NCI-H2196 (cell line): ENCODE results near the gene DNAJB5.

ENCODE experiments used
- DNase-seq: peaks from one replicate; lab custom pipeline; 2025; ENCODE audit not compliant: unreplicated experiment; lab: John Stamatoyannopoulos, UW

Gene DNAJB5

DNA sequence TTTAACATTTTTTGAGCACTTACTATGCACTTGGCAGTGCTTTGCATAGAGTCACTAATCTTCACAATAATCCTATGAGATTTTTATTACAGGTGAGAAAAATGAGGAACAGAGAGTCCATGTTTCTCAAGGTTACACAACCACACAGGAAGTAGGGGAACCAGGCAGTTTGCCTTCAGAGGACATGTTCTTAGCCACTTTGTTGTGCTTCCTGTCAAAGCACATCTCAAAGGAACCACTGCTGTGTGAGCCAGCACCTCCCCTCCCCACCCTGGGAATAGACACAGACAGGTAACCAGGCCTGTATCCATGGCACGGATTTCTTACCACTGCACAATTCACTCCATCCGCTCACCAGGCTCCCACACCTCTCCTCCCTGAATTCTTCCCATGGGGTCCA is 6.3 kb upstream of the DNAJB5 start:
- no peak for DNase-seq

DNA sequence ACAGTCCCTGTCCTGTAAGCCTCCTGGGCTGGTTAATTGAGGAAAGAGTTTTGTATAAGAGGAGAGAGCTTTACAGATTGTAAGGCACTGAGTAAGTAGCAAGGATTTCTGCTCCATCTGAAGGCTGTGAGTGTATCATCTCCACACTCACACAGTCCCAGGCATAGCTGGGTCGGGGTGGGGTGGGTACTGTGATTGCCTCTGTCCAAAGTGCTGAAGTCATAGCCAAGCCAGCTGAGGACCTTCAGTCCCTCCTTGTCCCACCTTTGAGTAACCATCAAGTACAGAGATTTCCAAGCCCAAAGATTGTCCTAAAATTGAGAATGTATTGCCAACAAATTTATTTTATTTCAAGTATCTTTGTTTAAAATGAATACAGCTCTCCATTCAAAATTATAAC is 5.5 kb upstream of the DNAJB5 start:
- no peak for DNase-seq

DNA sequence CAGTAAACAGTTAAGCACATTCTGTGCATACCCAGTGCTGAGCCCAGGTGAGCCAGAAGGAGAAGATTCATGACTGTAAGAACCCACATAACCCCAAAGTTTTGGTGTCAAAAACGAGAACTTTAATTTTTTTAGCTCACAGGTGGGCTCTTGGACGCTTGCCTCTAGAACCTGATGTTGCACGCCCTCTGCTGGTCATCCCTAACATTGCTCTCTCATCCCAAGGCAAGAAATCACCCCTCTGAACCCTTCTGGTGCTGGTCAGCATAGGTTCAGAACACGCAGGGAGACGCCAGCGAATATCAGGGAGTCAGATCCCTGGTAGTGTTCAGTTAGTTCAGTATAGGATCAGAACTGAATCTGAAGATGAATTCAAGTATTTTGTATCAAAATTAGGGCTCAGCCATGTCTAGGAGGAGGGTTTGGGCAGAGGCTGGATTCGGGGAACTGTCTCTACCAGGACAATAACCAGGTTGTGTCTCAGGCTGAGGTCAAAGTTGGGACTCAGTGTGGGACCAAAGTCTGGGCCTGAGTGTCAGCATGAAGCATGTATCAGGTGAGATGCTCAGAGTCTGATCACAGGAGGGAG is 4.1 kb upstream of the DNAJB5 start:
- DNase-seq, result peak; percentile 63

DNA sequence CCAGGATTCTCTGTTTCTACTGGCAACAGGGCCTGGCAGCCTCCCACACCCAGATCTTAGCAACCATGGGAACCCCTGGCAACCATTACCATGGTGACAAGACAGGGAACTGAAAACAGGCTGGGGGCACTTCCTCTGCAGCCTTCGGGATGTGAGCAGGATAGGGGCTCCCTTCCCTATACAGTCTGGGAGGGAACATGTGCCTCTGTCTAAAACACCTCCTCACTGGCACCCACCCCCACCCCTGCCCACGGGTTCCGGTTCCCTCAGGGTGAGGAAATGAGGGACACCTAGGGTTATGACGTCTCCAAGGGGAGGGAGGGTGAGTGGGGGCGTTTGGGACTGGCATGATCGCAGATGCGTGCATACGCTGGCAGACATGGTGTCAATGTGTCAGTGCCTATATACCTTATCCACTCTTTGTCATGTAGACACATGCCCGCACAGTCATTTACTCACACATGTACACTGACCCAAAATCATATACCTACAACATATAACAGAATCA is 3.0 kb upstream of the DNAJB5 start:
- DNase-seq, result peak; percentile 44

DNA sequence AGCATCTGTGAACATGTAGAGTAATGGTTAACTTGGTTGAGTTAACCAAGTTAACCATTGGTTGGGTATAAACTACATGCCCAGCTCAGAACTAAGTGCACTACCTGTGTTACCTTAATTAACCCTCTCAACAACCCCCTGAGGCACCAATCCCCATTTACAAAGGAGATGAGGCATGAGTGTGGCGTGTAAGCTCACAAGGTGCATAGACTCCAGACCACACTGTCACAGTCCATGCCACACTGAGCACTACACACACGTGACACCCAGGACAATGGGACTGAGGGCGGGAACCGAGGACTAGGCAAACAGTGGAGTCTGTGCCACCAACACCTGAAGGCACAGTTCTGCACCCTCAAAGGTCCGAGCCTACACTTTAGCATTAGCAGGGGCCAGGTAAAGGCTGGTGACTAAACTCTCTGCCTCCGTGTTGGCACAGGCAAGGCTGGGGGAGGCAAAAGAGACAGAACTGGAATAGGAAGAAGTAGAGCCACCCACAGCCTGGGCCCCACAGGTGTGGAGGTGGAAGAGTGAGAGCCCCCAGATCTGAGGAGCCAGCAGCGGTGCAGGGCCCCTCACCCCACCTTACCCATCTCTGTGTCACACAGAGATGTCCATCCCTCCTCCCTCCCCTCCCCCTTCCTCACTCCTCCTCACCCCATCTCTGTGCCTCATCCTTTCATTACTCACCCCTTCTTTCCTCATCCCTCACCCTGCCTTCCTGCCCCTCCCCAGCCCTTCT is 2.2 kb upstream of the DNAJB5 start:
- no peak for DNase-seq

DNA sequence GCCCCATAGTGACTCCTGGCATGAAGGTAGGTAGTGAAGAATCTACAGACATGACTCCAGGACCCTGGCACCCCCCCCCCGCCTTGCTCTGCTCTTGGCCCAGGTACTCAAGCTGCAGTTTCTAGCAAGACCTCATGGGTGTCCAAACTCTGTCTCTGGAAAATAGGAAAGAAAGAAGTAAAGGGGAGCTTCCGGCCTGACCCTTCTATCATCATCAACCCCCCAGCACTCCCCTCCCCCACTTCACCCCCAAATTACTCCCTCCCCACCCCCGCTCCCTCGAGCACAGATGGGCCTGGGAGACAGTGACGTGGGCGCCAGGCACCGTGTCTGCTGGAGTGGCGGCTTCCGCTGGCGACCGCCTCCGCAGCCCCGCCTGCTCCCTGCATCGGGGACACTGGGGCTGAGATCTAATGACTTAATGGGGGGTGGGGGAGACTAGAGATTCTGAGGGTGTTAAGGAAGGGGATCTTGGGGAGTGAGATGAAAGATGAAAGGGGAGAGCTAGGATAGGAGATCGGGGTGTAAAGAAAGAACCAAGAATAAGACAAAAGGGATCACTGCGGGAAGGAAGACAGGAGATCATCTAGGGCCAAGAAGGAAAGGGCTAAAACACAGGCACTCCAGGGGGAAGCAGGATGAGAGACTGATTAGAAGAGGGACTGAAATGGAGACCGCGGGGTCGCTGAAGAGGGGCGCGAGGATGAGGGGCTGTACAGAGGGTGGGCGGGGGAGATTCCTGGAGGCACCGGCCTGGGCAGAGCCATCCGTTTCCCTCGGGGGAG is 1.1 kb upstream of the DNAJB5 start:
- DNase-seq, result no peak

DNA sequence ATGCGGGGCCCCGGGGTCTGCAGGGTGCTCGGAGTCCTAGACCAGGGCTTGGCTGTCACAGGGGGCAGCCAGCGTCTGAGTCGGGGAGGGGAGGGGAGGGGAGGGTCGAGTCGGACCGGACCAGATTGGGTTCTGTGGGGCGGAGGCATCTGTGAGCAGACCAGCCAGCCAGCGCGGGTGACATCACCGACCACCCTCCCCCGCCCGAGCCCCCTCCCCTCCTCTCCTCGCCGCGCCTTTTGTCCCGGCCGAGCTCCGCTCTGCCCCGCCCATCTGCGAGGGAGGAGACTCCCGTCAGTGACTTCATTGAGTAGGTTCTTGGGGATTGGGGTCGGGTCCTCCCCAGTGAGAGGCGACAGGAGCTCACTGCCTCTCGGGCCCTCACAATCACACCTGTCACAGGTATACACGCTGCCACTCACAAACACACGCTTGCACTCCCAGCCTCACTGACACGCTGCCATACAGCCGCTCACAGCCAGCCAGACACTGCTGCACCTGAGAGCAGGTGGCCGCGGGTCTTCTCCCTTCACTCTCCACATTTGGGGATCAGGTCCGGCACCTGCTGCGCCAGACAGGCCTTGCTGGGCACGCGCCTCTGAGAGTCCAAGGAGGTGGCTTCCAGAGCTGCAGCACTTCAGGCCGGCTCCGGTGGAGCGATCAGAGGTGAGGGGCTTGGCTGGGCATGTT is 546 bp downstream of the DNAJB5 start:
- DNase-seq, result peak; percentile 37

DNA sequence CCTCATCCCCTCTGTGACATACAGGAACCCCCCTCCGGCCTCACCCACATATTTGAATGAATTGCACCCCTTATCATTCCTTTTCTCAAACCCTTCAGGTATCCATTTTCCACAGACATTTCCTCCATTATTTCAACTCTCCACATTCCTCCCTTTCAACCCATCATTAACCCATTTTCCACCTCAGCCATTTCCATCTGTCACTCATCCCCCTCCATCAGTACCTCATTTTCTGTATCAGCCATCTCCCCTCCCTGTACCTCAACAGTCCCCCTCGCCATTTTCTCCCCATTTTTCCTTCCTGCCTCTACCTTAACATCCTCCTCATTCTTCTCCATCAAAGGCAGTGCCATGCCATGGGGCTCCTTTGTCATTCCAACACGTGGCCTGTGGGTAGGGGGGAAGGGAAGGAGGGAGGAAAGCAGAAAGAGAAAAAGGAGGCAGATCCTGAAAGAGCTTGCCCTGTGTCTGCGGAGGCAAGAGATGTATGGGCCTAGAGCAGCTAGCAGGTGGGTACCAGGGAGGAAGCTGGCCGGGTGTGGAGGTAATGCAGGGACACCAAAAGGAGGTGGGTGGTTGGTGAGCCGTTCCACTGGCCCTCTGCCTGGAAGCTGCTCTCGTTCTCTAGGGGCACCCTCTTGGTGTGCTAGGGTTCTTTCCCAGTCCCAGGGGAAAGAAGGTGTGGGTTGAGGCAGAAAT is 1.5 kb downstream of the DNAJB5 start:
- no peak for DNase-seq

DNA sequence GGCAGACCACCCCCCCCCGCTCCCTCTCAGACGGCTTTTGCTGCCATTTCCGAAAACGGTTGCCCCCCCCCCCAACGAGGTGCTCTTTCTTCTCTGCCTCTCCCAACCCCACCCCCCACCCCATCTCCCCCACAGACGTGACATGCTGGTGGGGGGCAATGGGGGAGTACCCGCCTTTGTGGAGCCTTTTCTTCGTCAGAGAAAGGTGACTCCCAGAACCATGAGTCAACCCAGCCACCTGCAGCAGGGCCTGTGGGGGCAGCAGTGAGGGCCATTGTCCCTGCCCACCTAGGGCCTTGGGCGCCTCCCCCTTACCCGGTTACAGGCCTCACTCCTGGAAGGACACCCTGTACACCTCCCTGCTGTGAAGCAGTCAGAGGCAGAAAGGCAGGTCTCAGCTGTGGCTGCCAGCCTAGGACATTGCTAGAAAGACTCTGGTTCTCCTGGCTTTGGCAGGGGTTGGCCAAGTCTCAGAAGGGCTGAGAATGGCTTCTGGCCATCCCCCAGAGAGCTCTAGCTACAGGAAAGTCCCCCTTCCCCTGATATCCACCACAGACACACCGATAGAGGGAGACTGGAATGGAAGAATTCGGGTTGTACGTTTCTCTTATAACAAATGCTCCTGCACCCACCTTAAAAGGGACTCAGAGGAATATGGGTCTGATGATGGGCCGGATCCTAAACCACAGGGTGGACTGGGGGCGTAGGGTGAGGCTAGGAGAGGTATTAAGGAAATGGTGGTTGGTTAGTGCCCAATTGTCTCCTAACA is 2.2 kb downstream of the DNAJB5 start:
- no peak for DNase-seq

DNA sequence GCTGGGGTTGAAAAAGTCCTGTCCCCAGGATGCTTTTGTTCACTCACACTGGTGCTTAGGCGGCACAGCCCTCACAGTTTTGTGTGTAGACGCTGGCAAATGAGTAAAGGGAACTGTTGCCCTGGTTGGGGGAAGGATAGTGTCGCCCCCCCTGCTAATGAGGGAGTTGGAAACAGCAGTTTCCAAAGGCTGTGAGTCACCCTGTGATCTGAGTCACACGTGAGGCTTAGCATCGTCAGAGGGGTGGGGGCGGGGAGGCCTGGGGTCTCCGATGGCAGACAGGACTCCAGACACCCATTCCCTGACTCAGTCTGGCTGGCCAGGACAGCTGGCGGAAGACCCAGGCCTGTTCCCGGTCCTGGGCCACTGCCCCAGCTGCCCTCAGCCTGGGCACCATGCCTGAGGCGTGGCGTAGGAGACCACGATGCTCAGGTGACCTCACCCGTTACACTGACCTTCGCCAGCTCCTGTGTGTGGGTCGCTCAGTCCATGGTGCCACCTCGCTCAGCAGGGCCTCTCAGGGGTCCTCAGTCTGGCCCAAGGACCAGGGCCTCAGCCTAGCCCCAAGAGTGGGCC is 2.9 kb downstream of the DNAJB5 start:
- no peak for DNase-seq

DNA sequence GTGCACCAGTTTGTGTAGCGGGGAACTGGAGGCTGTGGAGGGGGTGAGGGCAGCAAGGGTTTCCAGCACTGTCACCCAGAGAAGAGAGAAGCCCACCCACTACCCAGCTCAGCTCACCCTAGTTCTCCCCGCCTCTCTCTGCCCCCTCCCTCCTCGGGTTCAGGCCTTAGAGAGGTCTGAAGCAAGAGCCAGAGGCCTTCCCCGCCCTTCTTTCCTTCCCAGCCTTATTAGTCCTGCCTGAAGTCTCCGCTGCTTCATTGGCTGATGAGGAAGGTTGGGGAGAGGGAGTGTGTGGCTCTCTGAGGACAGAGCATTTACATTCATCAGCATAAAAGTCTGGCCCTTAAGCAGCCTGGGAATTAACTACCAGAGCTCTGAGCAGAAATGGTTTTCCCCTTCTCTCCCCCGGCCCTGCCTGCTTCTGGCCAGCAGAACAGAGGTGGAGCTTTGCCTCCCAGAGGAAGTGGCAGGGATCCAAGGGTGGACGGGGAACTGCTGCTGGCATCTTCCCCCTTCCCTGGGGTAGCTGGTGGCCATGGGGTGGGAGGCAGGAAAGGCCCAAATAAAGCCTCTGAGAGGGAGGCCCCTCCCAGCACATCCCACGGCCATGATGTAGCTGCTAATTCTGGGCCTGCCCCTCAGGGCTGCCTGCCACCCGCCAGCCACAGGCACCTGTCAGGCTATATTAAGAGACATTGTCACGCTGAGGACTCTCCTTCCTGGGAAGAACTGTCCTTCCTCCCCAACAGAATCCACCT is 4.1 kb downstream of the DNAJB5 start:
- DNase-seq, result peak; percentile 19

DNA sequence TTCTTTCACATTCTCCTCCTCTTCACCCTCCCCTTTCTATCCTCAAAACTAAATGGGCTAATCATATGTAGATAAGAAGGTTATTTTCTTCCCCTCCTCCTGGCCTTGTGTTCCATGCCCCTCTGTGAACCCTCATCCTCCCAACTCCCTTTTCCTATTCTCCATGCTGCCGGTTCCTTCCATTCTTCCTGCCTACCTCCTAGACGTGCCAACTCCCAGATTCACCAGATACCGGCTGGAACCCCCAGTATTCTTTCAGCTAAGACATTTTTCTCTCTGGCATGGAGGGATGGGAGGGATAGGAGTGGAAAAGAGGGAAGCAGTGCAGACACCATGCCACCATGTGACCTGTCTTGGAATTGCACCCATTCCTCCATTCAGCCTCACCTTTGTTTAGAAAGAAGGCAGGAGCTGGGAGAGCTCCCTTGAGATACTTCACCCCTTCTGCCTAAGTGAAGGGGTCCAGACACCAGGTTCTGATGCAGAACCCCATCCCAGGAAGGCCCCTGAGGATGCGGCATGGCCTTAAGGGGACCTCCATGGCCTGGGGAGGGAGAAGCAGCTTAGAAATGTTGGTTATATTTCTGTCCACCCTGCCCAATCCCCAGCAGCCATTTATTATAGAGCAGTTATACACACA is 4.8 kb downstream of the DNAJB5 start:
- peak; percentile 38 for DNase-seq

DNA sequence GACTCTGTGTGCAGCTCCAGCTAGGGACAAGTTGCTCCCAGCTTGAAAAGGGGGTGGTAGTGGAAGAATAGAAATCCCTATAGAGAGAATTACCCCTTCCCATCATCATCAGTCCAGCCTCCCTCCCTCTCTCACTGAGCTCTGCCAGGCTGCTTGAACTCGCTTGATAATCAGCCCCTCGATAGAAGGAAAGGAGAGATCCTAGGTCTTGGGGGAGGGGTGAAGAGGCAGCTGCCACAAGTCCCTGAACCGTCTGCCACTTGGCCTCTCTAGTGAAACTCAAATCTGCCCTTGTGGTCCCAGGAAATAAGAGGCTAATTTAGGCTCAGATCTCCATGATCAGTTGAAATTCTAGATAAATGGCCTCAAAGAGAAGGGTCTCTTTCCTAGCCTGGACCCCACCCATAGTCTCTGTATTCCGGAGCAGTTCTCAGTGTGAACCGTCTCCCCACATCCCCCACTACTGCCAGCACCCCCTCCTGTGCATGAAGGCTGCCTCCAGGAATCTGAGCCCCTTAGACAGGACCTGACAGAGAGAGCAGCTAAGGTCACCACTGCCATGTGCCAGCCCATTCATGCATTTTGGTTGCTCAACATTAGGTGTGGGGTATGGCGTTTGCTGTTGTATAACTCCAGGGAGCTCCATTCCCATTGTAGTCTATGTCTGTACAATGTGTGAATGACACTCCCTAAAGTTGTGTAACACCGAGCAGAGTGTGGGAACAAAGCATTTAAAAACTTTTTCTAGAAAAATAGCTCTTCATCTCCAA is 5.5 kb downstream of the DNAJB5 start:
- no peak for DNase-seq

DNA sequence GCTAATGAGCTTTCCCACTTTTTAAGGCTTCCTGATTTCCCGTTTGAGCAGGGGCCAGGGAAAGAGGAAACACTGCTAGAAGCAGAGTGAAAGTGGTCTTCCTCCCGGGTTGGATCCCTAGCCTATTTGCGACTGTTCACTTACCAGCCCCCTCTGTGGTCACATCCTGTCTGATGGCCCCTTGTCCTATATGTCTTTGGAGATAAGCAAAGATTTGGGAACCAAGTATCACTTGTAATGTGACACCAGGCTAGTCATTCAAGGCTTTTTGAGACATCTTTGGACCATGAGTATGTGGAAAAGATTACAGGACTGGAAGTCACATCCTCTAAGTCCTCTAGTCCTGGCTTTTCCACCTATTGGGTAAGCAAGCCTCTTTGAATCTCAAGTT is 6.1 kb downstream of the DNAJB5 start:
- no peak for DNase-seq

DNA sequence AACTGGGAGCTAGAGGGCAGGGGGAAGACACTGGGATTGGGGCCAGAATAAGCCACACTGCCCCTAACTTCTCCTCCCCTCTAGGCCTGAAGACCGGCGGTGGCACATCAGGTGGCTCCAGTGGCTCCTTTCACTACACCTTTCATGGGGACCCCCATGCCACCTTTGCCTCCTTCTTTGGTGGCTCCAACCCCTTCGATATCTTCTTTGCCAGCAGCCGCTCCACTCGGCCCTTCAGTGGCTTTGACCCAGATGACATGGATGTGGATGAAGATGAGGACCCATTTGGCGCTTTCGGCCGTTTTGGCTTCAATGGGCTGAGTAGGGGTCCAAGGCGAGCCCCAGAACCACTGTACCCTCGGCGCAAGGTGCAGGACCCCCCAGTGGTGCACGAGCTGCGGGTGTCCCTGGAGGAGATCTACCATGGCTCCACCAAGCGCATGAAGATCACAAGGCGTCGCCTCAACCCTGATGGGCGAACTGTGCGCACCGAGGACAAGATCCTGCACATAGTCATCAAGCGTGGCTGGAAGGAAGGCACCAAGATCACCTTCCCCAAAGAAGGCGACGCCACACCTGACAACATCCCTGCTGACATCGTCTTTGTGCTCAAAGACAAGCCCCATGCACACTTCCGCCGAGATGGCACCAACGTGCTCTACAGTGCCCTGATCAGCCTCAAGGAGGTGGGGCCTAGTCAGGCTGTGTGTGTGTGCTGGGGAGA is 6.8 kb downstream of the DNAJB5 start:
- DNase-seq, result no peak

DNA sequence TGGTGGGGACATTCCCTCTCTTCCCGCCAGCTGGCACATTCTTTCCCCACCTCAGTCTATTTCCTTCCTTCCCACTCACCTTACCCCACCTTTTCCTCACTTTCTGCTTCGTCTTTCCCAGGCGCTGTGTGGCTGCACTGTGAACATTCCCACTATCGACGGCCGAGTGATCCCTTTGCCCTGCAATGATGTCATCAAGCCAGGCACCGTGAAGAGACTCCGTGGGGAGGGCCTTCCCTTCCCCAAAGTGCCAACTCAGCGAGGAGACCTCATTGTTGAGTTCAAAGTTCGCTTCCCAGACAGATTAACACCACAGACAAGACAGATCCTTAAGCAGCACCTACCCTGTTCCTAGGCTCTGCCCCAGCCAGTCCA is 7.3 kb downstream of the DNAJB5 start:
- no peak for DNase-seq

DNA sequence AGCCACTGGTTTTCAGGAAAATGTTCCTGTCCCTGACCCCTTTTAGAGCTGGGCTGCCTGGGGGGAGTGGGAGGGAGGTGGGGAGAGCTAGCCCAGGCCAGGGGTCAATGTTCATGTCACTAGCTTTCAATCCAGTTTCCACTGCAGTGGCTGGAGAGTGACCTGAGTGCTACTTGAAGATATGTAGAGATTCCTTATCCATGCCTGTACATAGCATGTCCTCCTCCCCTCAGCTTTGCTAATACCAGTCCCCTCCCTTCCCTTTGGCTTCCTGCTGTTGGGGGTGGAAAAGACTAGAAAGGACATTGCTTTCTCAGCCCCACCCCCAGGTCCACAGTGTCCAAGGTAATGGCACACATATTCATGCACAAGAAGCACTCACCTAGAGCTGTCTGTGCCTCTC is 7.8 kb downstream of the DNAJB5 start:
- DNase-seq, result no peak
